Mucosa of rectum (tissue), 2 donors: ENCODE data around the gene PODN.

ENCODE experiments used
- H3K27ac ChIP-seq, 2 donors: one replicate each; pipeline ENCODE4 v1.7.0; 2013; ENCODE audit warnings: inconsistent platforms in 2 of 2, low read depth in 2 of 2, low read length in 2 of 2
- H3K27me3 ChIP-seq, 2 donors: one replicate each; pipeline ENCODE4 v1.7.0; 2013; ENCODE audit warnings: low read length in 2 of 2; ENCODE audit not compliant: control insufficient read depth in 2 of 2, insufficient read depth in 2 of 2
- H3K36me3 ChIP-seq, 2 donors: one replicate each; pipeline ENCODE4 v1.7.0; 2013; ENCODE audit warnings: low read length in 2 of 2; ENCODE audit not compliant: control insufficient read depth in 2 of 2, insufficient read depth in 2 of 2
- H3K4me1 ChIP-seq, 2 donors: one replicate each; pipeline ENCODE4 v1.7.0; 2013; ENCODE audit warnings: low read length in 2 of 2, mild to moderate bottlenecking in 1 of 2; ENCODE audit not compliant: control insufficient read depth in 2 of 2, insufficient read depth in 2 of 2
- H3K4me3 ChIP-seq, 2 donors: one replicate each; pipeline ENCODE4 v1.7.0; 2013; ENCODE audit warnings: low read length in 2 of 2
- H3K9ac ChIP-seq, 2 donors: one replicate each; pipeline ENCODE4 v1.7.0; 2013; ENCODE audit warnings: low read length in 2 of 2, low read depth in 1 of 2, mild to moderate bottlenecking in 1 of 2
- H3K9me3 ChIP-seq, 2 donors: one replicate each; pipeline ENCODE4 v1.7.0; 2013; ENCODE audit warnings: low read length in 2 of 2; ENCODE audit not compliant: control insufficient read depth in 2 of 2
- donor health status: healthy.
- donor health status: Normal muscosa, but diverticular disease.

The PODN gene

DNA sequence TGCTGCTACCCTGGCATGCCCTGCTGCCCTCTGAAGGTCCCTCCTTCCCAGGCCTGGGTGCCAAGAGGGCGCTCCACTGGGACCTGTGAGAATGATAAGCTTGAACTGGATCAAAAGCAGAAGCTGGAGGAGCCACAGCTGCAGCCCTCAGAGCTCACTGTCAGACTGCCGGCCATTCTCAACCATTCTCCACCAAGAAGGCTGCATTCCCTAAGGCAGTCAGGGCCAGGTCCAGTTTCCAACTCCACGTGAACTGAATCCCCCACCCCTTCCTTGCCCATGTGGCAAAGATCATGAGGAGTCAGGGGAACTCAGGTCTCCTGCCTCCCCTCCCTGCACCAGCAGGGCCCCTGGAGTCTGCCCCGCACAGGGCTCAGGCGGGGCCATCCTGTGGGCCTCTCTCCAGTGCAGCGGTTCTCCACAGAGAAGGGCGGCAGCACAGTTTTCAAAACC, 61.0 kb downstream of the PODN start:
- Histone ChIP-seq H3K9me3 (no peaks in the 10 kb centered on the region), H3K36me3 (no peaks in the 10 kb centered on the region), H3K4me3 (no peak overlapping the region), H3K9ac (no peak overlapping the region), H3K4me1 (peaks cover 4 to 5% of the 10 kb centered on the region in 2 donors), H3K27ac (peak overlapping the region in 1 of 2 donors; percentile 16), H3K27me3 (no peaks in the 10 kb centered on the region)

DNA sequence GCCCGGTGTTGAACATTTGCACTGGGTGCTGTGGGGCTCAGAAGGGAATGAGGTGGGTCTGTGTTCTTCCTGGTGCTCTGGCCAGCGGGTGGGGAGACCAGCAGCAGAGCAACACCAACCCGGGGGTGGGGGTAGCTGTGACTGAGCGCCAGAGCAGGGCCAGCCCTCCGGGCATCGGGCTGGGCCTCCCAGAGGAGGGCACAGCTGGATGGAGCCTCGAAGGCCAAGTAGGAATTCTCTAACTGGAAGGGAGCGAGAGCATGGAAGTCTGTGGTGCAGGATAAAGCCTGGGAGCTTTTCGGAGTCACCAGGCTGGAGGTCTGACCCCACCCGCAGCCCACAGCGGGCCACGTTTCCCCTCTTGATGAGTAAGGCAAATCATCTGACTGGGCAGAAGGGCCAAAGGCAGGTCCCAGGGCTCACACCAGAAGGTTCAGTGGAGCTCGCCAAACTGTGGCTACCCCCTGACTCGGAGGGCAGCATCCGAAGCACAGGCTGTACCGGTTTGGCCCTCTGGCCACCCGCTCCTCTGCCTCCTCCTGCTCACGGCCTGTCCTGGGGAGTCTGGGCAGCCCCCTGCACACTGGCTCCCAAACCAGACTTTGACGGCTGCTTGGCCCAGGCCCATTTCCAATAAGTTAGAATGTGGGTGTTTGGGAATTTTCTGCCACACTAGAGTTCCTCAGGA, 61.6 kb downstream of the PODN start:
- H3K27me3 ChIP-seq: peaks cover 0 to 2% of the 10 kb centered on the region in 2 donors
- H3K4me1 ChIP-seq: peaks cover 4 to 5% of the 10 kb centered on the region in 2 donors
- no peak overlapping the region for H3K4me3 ChIP-seq
- no peaks in the 10 kb centered on the region for H3K9me3 ChIP-seq
- H3K27ac ChIP-seq: peak overlapping the region; percentile 18 to 35
- H3K9ac ChIP-seq: no peak overlapping the region
- H3K36me3 ChIP-seq: no peaks in the 10 kb centered on the region

- no peaks in the 10 kb centered on the region for H3K36me3 ChIP-seq
- H3K4me3 ChIP-seq: no peak overlapping the region
- peaks cover 0 to 2% of the 10 kb centered on the region in 2 donors for H3K27me3 ChIP-seq
- no peaks in the 10 kb centered on the region for H3K9me3 ChIP-seq
- no peak overlapping the region for H3K9ac ChIP-seq
- H3K4me1 ChIP-seq: peaks cover 4 to 5% of the 10 kb centered on the region in 2 donors
- H3K27ac ChIP-seq: no peak overlapping the region
Observed at GRCh38 chr1:53125122-53125521, 63.1 kb downstream of the PODN start.

DNA sequence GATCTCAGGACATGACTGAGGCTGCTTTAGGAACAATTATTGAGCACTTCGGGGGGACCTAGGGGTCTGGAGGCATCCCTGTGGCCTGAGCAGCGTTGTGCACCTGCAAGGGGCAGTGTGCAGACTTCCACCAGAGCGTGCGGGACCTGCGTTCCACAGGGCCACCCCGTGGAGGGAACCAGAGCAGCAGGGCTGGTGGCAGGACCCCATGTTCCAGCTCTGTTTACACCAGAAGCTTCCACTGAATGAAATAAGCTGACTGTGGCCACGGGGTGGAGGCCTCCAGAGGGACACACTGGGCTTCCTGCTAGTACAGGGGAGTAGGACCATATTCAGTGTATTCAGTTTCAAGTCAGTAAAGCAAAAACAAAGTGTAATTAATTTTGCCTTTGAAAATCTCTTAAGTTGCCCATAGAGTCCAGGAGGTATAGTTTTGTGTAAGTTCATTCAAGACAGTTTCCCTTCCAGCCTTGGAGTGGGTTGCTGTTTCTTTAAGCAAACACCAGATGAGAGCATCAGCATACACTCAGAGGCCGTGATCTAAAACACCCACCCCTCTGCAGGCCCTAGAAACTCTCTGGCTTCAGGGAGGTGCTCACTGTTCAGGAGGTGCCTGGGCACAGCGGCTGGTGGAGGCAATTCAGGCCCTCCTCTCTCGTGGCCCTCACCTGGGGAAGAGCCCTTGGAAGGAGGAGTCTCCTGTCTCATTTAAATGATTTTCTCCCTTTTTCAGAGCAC, 63.8 kb downstream of the PODN start:
- H3K27me3 ChIP-seq: peaks cover 0 to 2% of the 10 kb centered on the region in 2 donors
- H3K9ac ChIP-seq: no peak overlapping the region
- H3K36me3 ChIP-seq: no peaks in the 10 kb centered on the region
- peaks cover 4 to 5% of the 10 kb centered on the region in 2 donors for H3K4me1 ChIP-seq
- no peaks in the 10 kb centered on the region for H3K9me3 ChIP-seq
- H3K27ac ChIP-seq: no peak overlapping the region
- no peak overlapping the region for H3K4me3 ChIP-seq

DNA sequence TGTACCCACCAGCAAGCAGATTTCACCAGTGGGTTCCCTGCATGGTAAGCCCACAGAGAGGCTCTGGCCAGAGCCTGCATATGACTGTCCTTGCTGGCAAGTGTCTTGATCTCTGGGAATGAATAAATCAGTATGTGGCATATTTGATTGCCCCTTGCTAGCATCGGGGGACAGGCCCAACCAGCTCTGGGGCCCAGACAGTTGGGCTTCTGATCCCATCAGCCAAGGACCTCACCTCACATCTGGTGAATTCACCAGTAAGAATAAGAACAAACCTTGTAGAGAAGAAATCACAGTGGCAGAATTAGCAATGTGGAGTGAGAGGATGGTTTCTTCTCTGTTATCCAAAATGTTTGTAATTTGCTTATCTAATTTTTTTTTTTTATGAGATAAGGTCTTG, 64.5 kb downstream of the PODN start:
- no peaks in the 10 kb centered on the region for H3K9me3 ChIP-seq
- H3K27me3 ChIP-seq: peaks cover 0 to 2% of the 10 kb centered on the region in 2 donors
- no peaks in the 10 kb centered on the region for H3K36me3 ChIP-seq
- no peak overlapping the region for H3K9ac ChIP-seq
- H3K4me3 ChIP-seq: no peak overlapping the region
- peaks cover 4% of the 10 kb centered on the region in 2 donors for H3K4me1 ChIP-seq
- no peak overlapping the region for H3K27ac ChIP-seq

DNA sequence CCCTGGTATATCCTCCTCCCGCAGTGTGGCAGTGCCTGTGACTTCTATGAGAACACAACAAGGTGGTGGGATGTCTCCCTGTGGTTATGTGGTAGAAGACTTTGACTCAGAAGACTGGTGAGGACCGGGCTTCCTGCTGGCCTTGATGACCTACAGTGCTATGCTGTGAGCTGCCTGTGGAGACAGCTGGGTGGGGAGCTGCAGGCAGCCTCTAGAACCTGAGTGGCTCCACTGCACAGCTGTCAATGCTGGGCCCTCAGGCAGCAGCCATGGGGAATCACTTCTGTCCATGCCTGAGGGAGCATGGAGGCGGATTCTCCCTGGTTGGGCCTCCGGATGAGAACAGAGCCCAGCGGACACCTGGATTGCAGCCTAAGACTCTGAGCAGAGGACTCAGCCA, 65.5 kb downstream of the PODN start:
- Histone ChIP-seq H3K9ac (no peak overlapping the region), H3K9me3 (no peaks in the 10 kb centered on the region), H3K4me3 (no peak overlapping the region), H3K36me3 (no peaks in the 10 kb centered on the region), H3K27ac (no peak overlapping the region), H3K27me3 (peaks cover 0 to 2% of the 10 kb centered on the region in 2 donors), H3K4me1 (peaks cover 0 to under 1% of the 10 kb centered on the region in 2 donors)

- H3K4me3 ChIP-seq: no peak overlapping the region
- H3K9ac ChIP-seq: no peak overlapping the region
- H3K4me1 ChIP-seq: no peaks in the 10 kb centered on the region
- H3K27ac ChIP-seq: no peak overlapping the region
- peaks cover 0 to 2% of the 10 kb centered on the region in 2 donors for H3K27me3 ChIP-seq
- H3K36me3 ChIP-seq: no peaks in the 10 kb centered on the region
- H3K9me3 ChIP-seq: no peaks in the 10 kb centered on the region
Observed at GRCh38 chr1:53128401-53128800, 66.4 kb downstream of the PODN start.

DNA sequence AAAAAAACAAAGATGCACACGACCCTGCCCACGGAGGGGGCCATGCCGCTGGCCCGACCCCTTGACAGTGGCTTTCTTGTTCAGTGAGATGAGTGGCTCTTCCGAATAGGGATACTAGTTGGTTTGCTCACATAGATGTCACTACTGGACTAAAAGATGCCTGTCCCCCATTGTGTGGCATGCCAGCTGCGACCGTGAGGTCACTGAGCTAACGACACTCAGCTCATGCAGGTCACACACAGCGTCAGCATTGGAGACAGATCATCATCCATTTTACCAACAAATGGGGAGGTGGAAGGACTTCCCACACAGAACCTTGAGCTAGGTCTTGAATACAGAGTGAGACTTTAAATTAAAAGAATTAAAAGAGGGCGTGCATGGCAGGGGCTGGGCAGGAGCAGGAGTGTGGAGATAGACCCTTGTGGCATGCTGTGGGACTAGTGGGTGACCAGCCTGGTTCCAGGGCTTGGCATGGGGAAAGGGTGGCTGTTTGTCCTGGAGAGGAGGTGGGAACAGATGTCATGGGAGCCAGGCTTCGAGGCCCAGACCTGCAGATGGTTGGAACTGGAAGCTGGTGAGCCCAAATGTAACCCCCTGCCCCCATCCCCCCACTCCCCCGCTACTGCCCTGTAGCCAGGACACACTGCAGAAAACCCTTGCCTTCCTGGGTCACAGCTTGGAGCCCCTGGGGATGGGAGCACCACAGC, 68.0 kb downstream of the PODN start:
- H3K27me3 ChIP-seq: peaks cover 0 to 2% of the 10 kb centered on the region in 2 donors
- no peaks in the 10 kb centered on the region for H3K36me3 ChIP-seq
- H3K4me1 ChIP-seq: peaks cover 0 to under 1% of the 10 kb centered on the region in 2 donors
- H3K27ac ChIP-seq: no peak overlapping the region
- H3K4me3 ChIP-seq: no peak overlapping the region
- no peak overlapping the region for H3K9ac ChIP-seq
- H3K9me3 ChIP-seq: no peaks in the 10 kb centered on the region

- no peak overlapping the region for H3K9ac ChIP-seq
- peaks cover 0 to 2% of the 10 kb centered on the region in 2 donors for H3K27me3 ChIP-seq
- no peaks in the 10 kb centered on the region for H3K9me3 ChIP-seq
- H3K4me3 ChIP-seq: no peak overlapping the region
- no peaks in the 10 kb centered on the region for H3K36me3 ChIP-seq
- H3K27ac ChIP-seq: no peak overlapping the region
- peaks cover 0 to 5% of the 10 kb centered on the region in 2 donors for H3K4me1 ChIP-seq
Observed at GRCh38 chr1:53130598-53130877, 68.5 kb downstream of the PODN start.
